Astrocyte (in vitro differentiated cells and primary cell): ENCODE measurements around the gene SP6. TPM values are rescaled to one million over a fixed set of nuclear protein-coding genes. Genes with fewer than 3 reads are reported as not detected.

Experiments
- DNase-seq: peaks from one replicate; pipeline ENCODE4 v3.0.0-alpha.2; 2010; ENCODE audit warnings: low read depth
- FAIRE-seq: peaks from 2 replicates; lab custom pipeline; 2011; peaks lifted over from hg19 to GRCh38; lab: Jason Lieb, UNC
- H2AFZ ChIP-seq: 2 replicates; pipeline ENCODE4 v1.6.0; 2012; ENCODE audit warnings: low read depth, low read length, inconsistent platforms
- H3K27ac ChIP-seq: 2 replicates; pipeline ENCODE4 v1.5.1; 2011; ENCODE audit warnings: low read depth, low read length, inconsistent platforms
- H3K27me3 ChIP-seq: 2 replicates; pipeline ENCODE4 v1.6.0; 2011; ENCODE audit warnings: low read length, inconsistent platforms; ENCODE audit not compliant: insufficient read depth
- H3K36me3 ChIP-seq: 2 replicates; pipeline ENCODE4 v1.5.1; 2011; ENCODE audit warnings: low read length, inconsistent platforms; ENCODE audit not compliant: insufficient read depth
- H3K4me1 ChIP-seq: 2 replicates; pipeline ENCODE4 v1.5.1; 2011; ENCODE audit warnings: low read length, inconsistent platforms; ENCODE audit not compliant: insufficient read depth
- H3K4me2 ChIP-seq: 2 replicates; pipeline ENCODE4 v1.6.0; 2012; ENCODE audit warnings: low read length, inconsistent platforms
- H3K4me3 ChIP-seq: 2 replicates; pipeline ENCODE4 v1.5.1; 2011; ENCODE audit warnings: low read depth, mild to moderate bottlenecking, low read length, inconsistent platforms; ENCODE audit not compliant: insufficient read depth
- H3K79me2 ChIP-seq: 2 replicates; pipeline ENCODE4 v1.6.0; 2012; ENCODE audit warnings: mild to moderate bottlenecking, low read length, inconsistent platforms; ENCODE audit not compliant: insufficient read depth
- H3K9ac ChIP-seq: 2 replicates; pipeline ENCODE4 v1.6.0; 2012; ENCODE audit warnings: mild to moderate bottlenecking, low read length, inconsistent platforms
- H3K9me3 ChIP-seq: 2 replicates; pipeline ENCODE4 v1.5.1; 2012; ENCODE audit warnings: low read depth, mild to moderate bottlenecking, low read length, inconsistent platforms; ENCODE audit not compliant: insufficient read depth
- H4K20me1 ChIP-seq: 2 replicates; pipeline ENCODE4 v1.6.0; 2012; ENCODE audit warnings: low read length, inconsistent platforms; ENCODE audit not compliant: insufficient read depth
- H3K27ac Mint-ChIP-seq: one replicate; pipeline ENCODE4 v1.8.0; 2021; ENCODE audit warnings: mild to moderate bottlenecking, mixed read lengths; ENCODE audit not compliant: unreplicated experiment
- H3K27me3 Mint-ChIP-seq: one replicate; pipeline ENCODE4 v1.8.0; 2021; ENCODE audit warnings: low read depth, mixed read lengths; ENCODE audit not compliant: unreplicated experiment
- H3K36me3 Mint-ChIP-seq: one replicate; pipeline ENCODE4 v1.8.0; 2021; ENCODE audit warnings: low read depth, mixed read lengths; ENCODE audit not compliant: unreplicated experiment
- H3K4me1 Mint-ChIP-seq: one replicate; pipeline ENCODE4 v1.8.0; 2021; ENCODE audit warnings: low read depth, mixed read lengths; ENCODE audit not compliant: unreplicated experiment
- H3K4me3 Mint-ChIP-seq: one replicate; pipeline ENCODE4 v1.8.0; 2021; ENCODE audit warnings: mild to moderate bottlenecking, moderate library complexity, mixed read lengths; ENCODE audit not compliant: unreplicated experiment
- H3K9me3 Mint-ChIP-seq: one replicate; pipeline ENCODE4 v1.8.0; 2021; ENCODE audit warnings: mild to moderate bottlenecking, mixed read lengths; ENCODE audit not compliant: unreplicated experiment
- CTCF ChIP-seq: IDR thresholded peaks from 2 replicates; pipeline ENCODE4 v1.5.1; 2011; ENCODE audit warnings: low read depth, mild to moderate bottlenecking, inconsistent platforms, low read length, moderate library complexity; ENCODE audit not compliant: insufficient read depth
- EZH2 ChIP-seq: IDR thresholded peaks from 2 replicates; pipeline ENCODE4 v1.6.1; 2012; ENCODE audit warnings: mild to moderate bottlenecking, low read length, inconsistent platforms; ENCODE audit not compliant: insufficient read depth
- total RNA-seq: library from RNA; stranded (reverse); gene quantifications from 2 replicates; pipeline ENCODE4 v1.2.1, GENCODE V29; 2021

The SP6 gene
- total RNA-seq, 1 donor from 2014 or later = 1.6 TPM

- H3K36me3 Mint-ChIP-seq = no peaks in the 10 kb centered on the region
- Histone ChIP-seq H4K20me1 (no peaks in the 10 kb centered on the region), H2AFZ (no peak overlapping the region), H3K27ac (no peak overlapping the region), H3K9ac (no peak overlapping the region), H3K79me2 (no peaks in the 10 kb centered on the region), H3K4me1 (peaks cover 6% of the 10 kb centered on the region), H3K4me3 (no peak overlapping the region), H3K9me3 (no peaks in the 10 kb centered on the region), H3K4me2 (no peak overlapping the region), H3K36me3 (no peaks in the 10 kb centered on the region), H3K27me3 (peaks cover 7% of the 10 kb centered on the region)
- H3K4me3 Mint-ChIP-seq = no peak overlapping the region
- DNase-seq = no peak
- TF ChIP-seq CTCF = no peak
- no peak for TF ChIP-seq EZH2
- H3K4me1 Mint-ChIP-seq = peaks cover 6% of the 10 kb centered on the region
- no peak for FAIRE-seq
- no peaks in the 10 kb centered on the region for H3K9me3 Mint-ChIP-seq
- no peak overlapping the region for H3K27ac Mint-ChIP-seq
- H3K27me3 Mint-ChIP-seq = peaks cover 22% of the 10 kb centered on the region
These were observed 32.8 kb upstream of the SP6 start for GRCh38 chr17:47883589-47884426.

- Histone ChIP-seq H3K27ac (no peak overlapping the region), H3K9me3 (no peaks in the 10 kb centered on the region), H4K20me1 (no peaks in the 10 kb centered on the region), H3K4me1 (peaks cover 14% of the 10 kb centered on the region), H2AFZ (no peak overlapping the region), H3K36me3 (no peaks in the 10 kb centered on the region), H3K79me2 (no peaks in the 10 kb centered on the region), H3K27me3 (peaks cover 7% of the 10 kb centered on the region), H3K4me3 (no peak overlapping the region), H3K9ac (no peak overlapping the region), H3K4me2 (no peak overlapping the region)
- DNase-seq (no peak), FAIRE-seq (no peak)
- peaks cover 22% of the 10 kb centered on the region for H3K27me3 Mint-ChIP-seq
- H3K4me1 Mint-ChIP-seq = peaks cover 13% of the 10 kb centered on the region
- H3K36me3 Mint-ChIP-seq = no peaks in the 10 kb centered on the region
- no peaks in the 10 kb centered on the region for H3K9me3 Mint-ChIP-seq
- H3K4me3 Mint-ChIP-seq = no peak overlapping the region
- no peak overlapping the region for H3K27ac Mint-ChIP-seq
- TF ChIP-seq CTCF (no peak), EZH2 (no peak)
These were observed 32.0 kb upstream of the SP6 start for GRCh38 chr17:47882695-47883588.
